Head of caudate nucleus (tissue), 42 donors: ENCODE data around the gene RGL1.

Experiments used
- DNase-seq, 42 donors: peaks; one replicate each; pipeline versions ENCODE4 v3.0.0 to v3.0.0-alpha.2; 2020 to 2021; ENCODE audit warnings: mixed read lengths in 7 of 42
- intact Hi-C: fragments of 100-400 bp; cut with DNase I; formaldehyde crosslinking; loops from one replicate; pipeline ENCODE4 v1.15.0; 2022

RGL1 gene

GRCh38 chr1:183896466-183897048 lies 91.6 kb downstream of the RGL1 start:
- intact Hi-C loops: no loop called here
- no peak for DNase-seq

- DNase-seq: no peak
- intact Hi-C loops: no loop called here
Observed at GRCh38 chr1:183898001-183898396, 93.1 kb downstream of the RGL1 start.

GRCh38 chr1:183898610-183899009 lies 93.7 kb downstream of the RGL1 start:
- DNase-seq: no peak
- intact Hi-C loops: no loop called here

GRCh38 chr1:183901748-183902330 lies 96.9 kb downstream of the RGL1 start:
- intact Hi-C loops: no loop called here
- DNase-seq: no peak

- intact Hi-C loops: no loop called here
- DNase-seq: no peak
Observed at GRCh38 chr1:183903101-183903500, 98.2 kb downstream of the RGL1 start.

- intact Hi-C loops: no loop called here
- DNase-seq: no peak
Observed at GRCh38 chr1:183905508-183906113, 100.7 kb downstream of the RGL1 start.

- DNase-seq: no peak
- intact Hi-C loops: no loop called here
Observed at GRCh38 chr1:183907070-183907469, 102.2 kb downstream of the RGL1 start.

GRCh38 chr1:183908079-183908478 lies 103.2 kb downstream of the RGL1 start:
- no peak for DNase-seq
- intact Hi-C loops: no loop called here

GRCh38 chr1:183909672-183910071 lies 104.8 kb downstream of the RGL1 start:
- DNase-seq: no peak
- intact Hi-C loops: loop anchor here (10.0 kb wide), 2 partner anchors 105 to 435 kb away; partner anchors contain the start of genes RGL1 and SMG7

- no peak for DNase-seq
- intact Hi-C loops: loop anchor here (10.0 kb wide), 2 partner anchors 106 to 436 kb away; partner anchors contain the start of genes RGL1 and SMG7
Observed at GRCh38 chr1:183910845-183911244, 105.9 kb downstream of the RGL1 start.

- DNase-seq: no peak
- intact Hi-C loops: loop anchor here (10.0 kb wide), 2 partner anchors 106 to 436 kb away; partner anchors contain the start of genes RGL1 and SMG7
Observed at GRCh38 chr1:183911285-183911684, 106.4 kb downstream of the RGL1 start.

- intact Hi-C loops: loop anchor here (10.0 kb wide), 2 partner anchors 108 to 438 kb away; partner anchors contain the start of genes RGL1 and SMG7
Observed at GRCh38 chr1:183912265-183912886, 107.5 kb downstream of the RGL1 start.

GRCh38 chr1:183913567-183913993 lies 108.7 kb downstream of the RGL1 start:
- no peak for DNase-seq
- intact Hi-C loops: loop anchor here (10.0 kb wide), 2 partner anchors 109 to 439 kb away; partner anchors contain the start of genes RGL1 and SMG7

More at GRCh38 chr1:183912265-183912886, 107.5 kb downstream of the RGL1 start:
- DNase-seq: no peak

GRCh38 chr1:183914276-183914675 lies 109.4 kb downstream of the RGL1 start:
- no peak for DNase-seq
- intact Hi-C loops: loop anchor here (10.0 kb wide), 2 partner anchors 109 to 439 kb away; partner anchors contain the start of genes RGL1 and SMG7

GRCh38 chr1:183914891-183915290 lies 110.0 kb downstream of the RGL1 start:
- DNase-seq: no peak
- intact Hi-C loops: loop anchor here (10.0 kb wide), 2 partner anchors 110 to 440 kb away; partner anchors contain the start of genes RGL1 and SMG7

GRCh38 chr1:183915625-183916510 lies 110.9 kb downstream of the RGL1 start:
- intact Hi-C loops: loop anchor here (2.0 to 10.0 kb wide), 3 partner anchors 111 to 441 kb away; partner anchors contain the start of genes RGL1 and SMG7
- peak in 41 of 42 donors; percentile 48 to 94 (median 81) for DNase-seq

GRCh38 chr1:183916574-183916973 lies 111.7 kb downstream of the RGL1 start:
- DNase-seq: no peak
- intact Hi-C loops: loop anchor here (2.0 to 10.0 kb wide), 3 partner anchors 112 to 442 kb away; partner anchors contain the start of genes RGL1 and SMG7

- intact Hi-C loops: loop anchor here (10.0 kb wide), 2 partner anchors 114 to 444 kb away; partner anchors contain the start of genes RGL1 and SMG7
- no peak for DNase-seq
Observed at GRCh38 chr1:183918589-183918988, 113.7 kb downstream of the RGL1 start.
